ENCODE results near the gene COBL. TPM values are rescaled to one million over a fixed set of nuclear protein-coding genes. Genes with fewer than 3 reads are reported as not detected.

The COBL gene
- total and polyA plus RNA-seq, 9 of the 15 experiments (the other 6 are each of a cell fraction or from before 2014, with no cell fraction given), result 0.01 to 2.4 (median 0.09) TPM; not detected in 3

GRCh38 chr7:51135576-51135975 lies 181.0 kb downstream of the COBL start:
- ATAC-seq, result no peak
- no peak for FAIRE-seq

More at GRCh38 chr7:51135576-51135975, 181.0 kb downstream of the COBL start:
- CTCF ChIA-PET (ENCODE audit: low intra/inter-chr PET ratio), result no interaction called here
- WGBS (ENCODE audit: insufficient coverage, low coverage, missing lambda C conversion rate), result 0% methylated on average over 2 of the region's 2 CpGs
- no peak overlapping the region for H3K9ac ChIP-seq (ENCODE audit: insufficient read depth in 1 of 2, low read depth in 2 of 2, low read length in 2 of 2)
- H2AFZ ChIP-seq (ENCODE audit: low read depth, low read length), result no peak overlapping the region
- no peak for TF ChIP-seq GABPB1 (CRISPR knock-in tag; IDR thresholded peaks at IDR 0.05)
- no peak for TF ChIP-seq HDAC3 (IDR thresholded peaks at IDR 0.05; ENCODE audit: borderline replicate concordance, partially characterized antibody)
- TF ChIP-seq ZNF282 (CRISPR knock-in tag; IDR thresholded peaks at IDR 0.05), result no peak
- no peak for TF ChIP-seq NELFE (IDR thresholded peaks at IDR 0.05; ENCODE audit: insufficient read depth, insufficient read length)
- no peak for TF ChIP-seq ZNF253 (CRISPR knock-in tag; conservative IDR thresholded peaks at IDR 0.05)
- TF ChIP-seq CTCFL (IDR thresholded peaks at IDR 0.05; ENCODE audit: borderline replicate concordance, insufficient read depth, low read depth, low read length, poor library complexity, severe bottlenecking), result no peak
- no peaks in the 10 kb centered on the region for H4K20me1 ChIP-seq (replicated peaks; ENCODE audit: control insufficient read depth, insufficient read depth, low read length)
- no peaks in the 10 kb centered on the region for H3K4me1 ChIP-seq (replicated peaks in 1 of 2; ENCODE audit: control insufficient read depth in 2 of 2, insufficient read depth in 2 of 2, low read length in 2 of 2)
- POLR2A ChIA-PET, result no interaction called here
- no peaks in the 10 kb centered on the region for H3K9me3 ChIP-seq (replicated peaks; ENCODE audit: control insufficient read depth, insufficient read depth, low read depth, low read length)
- in situ Hi-C loops (cut with MboI), result no loop called here
- no peaks in the 10 kb centered on the region for H3K36me3 ChIP-seq (ENCODE audit: control insufficient read depth, insufficient read depth, low read length)
- H3K79me2 ChIP-seq (ENCODE audit: control insufficient read depth, insufficient read depth, low read length), result no peaks in the 10 kb centered on the region
- no peak overlapping the region for H3K4me3 ChIP-seq
- no peaks in the 10 kb centered on the region for H3K9me1 ChIP-seq (ENCODE audit: control insufficient read depth, insufficient read depth, low read length)
- intact Hi-C loops (cut with micrococcal nuclease), result no loop called here
- H3K27ac ChIP-seq (ENCODE audit: extremely low read depth, low read depth, low read length), result no peak overlapping the region
- no TSS peak for BruUV-seq (replicated peaks)
- H3K4me2 ChIP-seq (ENCODE audit: insufficient read depth, low read length), result no peak overlapping the region
- no peak for DNase-seq (ENCODE audit: extremely low read depth in 1 of 4, low spot score in 3 of 4)
- peaks cover 0 to 13% of the 10 kb centered on the region in 2 experiments; a peak in 2 of 5 replicates for H3K27me3 ChIP-seq (ENCODE audit: control insufficient read depth in 2 of 2, insufficient read depth in 2 of 2, low read length in 2 of 2)
